ENCODE data around the gene PTPRD.

Gene PTPRD

DNA sequence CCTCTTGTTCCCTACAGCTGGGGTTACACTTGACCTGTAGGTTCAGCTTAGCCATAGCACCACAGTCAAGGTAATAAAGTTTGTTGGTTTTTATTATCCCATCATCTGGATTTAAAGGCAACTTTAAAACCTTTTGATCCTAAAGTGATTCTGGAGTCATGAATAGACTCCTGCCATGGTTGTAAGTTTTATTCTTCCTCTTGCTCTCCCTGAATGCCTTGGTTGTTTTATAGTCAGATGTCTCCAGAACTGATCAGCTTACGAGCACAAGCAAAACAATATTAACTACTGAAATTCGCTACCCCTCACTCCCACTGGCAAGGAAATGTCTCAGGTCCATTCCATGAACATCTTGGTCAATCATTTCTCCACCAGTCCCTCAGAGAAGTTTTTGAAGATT, 1328.6 kb downstream of the PTPRD start:
- no peak for DNase-seq (ENCODE audit: low read depth)
- in situ Hi-C loops (cut with HindIII; ENCODE audit: low sequenced_read_pairs), result no loop called here
- TF ChIP-seq, protein P1, sequence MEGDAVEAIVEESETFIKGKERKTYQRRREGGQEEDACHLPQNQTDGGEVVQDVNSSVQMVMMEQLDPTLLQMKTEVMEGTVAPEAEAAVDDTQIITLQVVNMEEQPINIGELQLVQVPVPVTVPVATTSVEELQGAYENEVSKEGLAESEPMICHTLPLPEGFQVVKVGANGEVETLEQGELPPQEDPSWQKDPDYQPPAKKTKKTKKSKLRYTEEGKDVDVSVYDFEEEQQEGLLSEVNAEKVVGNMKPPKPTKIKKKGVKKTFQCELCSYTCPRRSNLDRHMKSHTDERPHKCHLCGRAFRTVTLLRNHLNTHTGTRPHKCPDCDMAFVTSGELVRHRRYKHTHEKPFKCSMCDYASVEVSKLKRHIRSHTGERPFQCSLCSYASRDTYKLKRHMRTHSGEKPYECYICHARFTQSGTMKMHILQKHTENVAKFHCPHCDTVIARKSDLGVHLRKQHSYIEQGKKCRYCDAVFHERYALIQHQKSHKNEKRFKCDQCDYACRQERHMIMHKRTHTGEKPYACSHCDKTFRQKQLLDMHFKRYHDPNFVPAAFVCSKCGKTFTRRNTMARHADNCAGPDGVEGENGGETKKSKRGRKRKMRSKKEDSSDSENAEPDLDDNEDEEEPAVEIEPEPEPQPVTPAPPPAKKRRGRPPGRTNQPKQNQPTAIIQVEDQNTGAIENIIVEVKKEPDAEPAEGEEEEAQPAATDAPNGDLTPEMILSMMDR (IDR thresholded peaks at IDR 0.05; ENCODE audit: low read depth, low read length, missing control alignments), result no peak
- no peak overlapping the region for H3K4me3 ChIP-seq (ENCODE audit: low read depth, low read length)

DNA sequence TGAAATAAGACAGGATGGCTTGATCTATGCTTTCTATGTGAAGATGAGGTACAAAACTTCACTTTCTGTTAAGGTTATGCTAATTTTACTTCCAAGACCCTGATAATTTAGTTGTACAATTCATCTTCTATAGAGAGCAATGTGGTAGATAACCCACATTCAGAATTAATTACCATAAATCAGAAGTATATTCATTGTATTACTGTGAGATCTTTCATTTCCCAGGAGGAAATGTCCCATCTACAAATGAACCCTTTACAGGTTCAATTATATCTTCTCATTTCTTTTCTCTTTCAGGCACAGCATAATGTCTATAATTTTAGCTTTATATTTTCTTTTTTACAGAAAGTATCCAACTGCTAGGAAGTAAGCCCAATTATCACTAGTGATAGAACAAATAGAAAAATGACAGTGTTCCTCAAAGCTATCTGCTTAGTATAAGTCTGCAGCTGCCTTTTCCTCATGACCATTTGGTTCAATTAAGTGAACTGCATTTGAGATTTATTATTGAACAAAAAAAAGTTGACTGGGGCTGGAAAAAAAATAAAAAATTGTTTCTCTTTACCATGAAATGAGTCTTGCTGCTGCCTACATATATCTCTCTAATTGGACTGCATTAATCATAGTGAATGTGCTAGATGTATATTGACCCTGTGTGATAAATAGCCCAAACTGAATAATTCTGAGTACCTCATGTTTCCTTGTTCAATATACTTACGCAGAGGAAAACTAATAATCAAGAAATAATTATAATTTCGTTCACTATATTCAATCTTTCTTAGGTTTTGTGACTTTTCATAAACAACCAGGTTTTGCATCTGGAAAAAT, 1329.4 kb downstream of the PTPRD start:
- in situ Hi-C loops (cut with HindIII; ENCODE audit: low sequenced_read_pairs), result no loop called here

DNA sequence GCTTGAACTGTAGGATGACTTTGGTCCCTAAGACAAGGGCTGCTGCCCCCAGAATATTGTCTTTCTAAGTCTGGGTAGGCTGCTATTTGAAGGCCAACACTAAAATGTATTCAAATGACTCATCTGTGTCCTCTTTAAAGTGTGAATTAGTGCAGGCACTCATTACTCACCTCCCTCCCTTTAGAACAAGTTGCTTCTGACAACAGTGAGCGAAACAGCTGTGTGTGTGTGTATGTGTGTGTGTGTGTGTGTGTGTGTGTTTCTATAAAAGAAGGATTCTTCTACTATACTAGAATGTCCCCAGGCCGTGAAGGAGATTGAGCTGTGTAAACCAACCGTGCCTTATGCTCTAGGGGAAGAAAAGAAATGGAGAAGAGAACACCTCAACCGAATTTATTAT, 1337.2 kb downstream of the PTPRD start:
- no peak for DNase-seq (ENCODE audit: low read depth)
- no peak overlapping the region for H3K4me3 ChIP-seq (ENCODE audit: low read depth, low read length)
- in situ Hi-C loops (cut with HindIII; ENCODE audit: low sequenced_read_pairs), result no loop called here
- TF ChIP-seq, protein P1 (IDR thresholded peaks at IDR 0.05; ENCODE audit: low read depth, low read length, missing control alignments), result no peak

More for the DNA sequence above, 1329.4 kb downstream of the PTPRD start:
- no peak for DNase-seq (ENCODE audit: low read depth)
- H3K4me3 ChIP-seq (ENCODE audit: low read depth, low read length), result no peak overlapping the region
- TF ChIP-seq, protein P1 (IDR thresholded peaks at IDR 0.05; ENCODE audit: low read depth, low read length, missing control alignments), result no peak

DNA sequence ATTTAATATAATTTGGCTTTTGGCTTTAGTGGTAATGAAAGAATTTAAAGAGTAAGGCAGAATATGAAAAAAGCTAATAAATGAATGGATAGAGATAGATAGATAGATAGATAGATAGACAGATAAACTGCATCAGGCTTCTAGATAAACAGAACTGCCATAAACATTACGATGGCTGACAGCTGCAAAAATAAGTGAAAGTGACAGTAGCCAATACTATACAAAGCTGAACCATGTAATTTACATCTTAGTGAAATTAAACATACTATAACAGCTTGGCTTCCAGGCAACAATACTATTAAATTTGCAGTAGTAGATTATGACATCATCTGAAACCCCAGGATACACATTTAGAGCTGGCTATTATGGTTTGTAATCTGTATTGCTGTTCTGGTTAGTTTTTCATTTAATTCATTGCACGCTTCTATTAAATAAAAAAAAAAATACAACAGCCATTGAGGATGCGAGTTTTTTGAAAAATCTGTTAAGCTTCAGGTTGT, 1354.8 kb downstream of the PTPRD start:
- no peak overlapping the region for H3K4me3 ChIP-seq (ENCODE audit: low read depth, low read length)
- no peak for DNase-seq (ENCODE audit: low read depth)
- in situ Hi-C loops (cut with HindIII; ENCODE audit: low sequenced_read_pairs), result no loop called here
- TF ChIP-seq, protein P1 (IDR thresholded peaks at IDR 0.05; ENCODE audit: low read depth, low read length, missing control alignments), result no peak

DNA sequence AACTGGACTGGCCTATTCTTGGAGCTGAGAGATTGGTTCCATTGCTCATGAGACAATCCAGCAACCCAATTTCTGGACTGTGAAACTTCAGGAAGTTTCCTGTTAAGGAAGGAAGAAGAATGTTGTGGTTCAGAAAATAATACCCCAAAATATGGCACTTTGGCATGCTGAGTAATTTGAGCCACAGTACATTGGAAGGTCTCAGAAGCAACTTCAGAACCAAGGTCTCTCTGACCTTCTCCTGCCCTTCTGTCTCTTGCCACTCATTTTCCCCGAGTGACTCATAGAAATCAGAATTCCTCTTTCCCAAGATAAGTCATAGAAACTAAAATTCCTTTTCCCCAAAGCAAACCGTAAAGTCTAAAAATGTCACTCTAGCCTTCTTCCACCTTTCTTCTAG, 1366.1 kb downstream of the PTPRD start:
- TF ChIP-seq, protein P1 (IDR thresholded peaks at IDR 0.05; ENCODE audit: low read depth, low read length, missing control alignments), result no peak
- in situ Hi-C loops (cut with HindIII; ENCODE audit: low sequenced_read_pairs), result no loop called here
- no peak for DNase-seq (ENCODE audit: low read depth)
- no peak overlapping the region for H3K4me3 ChIP-seq (ENCODE audit: low read depth, low read length)

DNA sequence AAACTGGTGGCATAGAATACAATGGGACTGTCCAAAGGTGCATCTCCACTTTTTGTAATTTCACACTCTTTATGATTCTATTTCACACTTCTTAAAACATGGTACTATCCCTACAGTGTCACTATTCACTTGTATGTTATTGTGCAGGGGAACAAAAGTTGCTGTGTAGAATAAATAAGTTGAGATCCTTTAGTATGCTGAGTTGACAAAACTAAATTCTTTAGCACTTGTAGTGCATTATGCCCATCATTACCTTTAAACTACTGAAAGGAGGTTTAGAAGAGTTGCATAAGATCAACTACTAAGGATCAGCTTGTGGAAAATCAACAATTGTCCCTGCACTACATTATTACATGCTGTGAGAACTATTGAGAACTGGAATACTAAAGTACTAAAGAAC, 1380.9 kb downstream of the PTPRD start:
- in situ Hi-C loops (cut with HindIII; ENCODE audit: low sequenced_read_pairs), result no loop called here
- no peak overlapping the region for H3K4me3 ChIP-seq (ENCODE audit: low read depth, low read length)
- TF ChIP-seq, protein P1 (IDR thresholded peaks at IDR 0.05; ENCODE audit: low read depth, low read length, missing control alignments), result no peak
- DNase-seq (ENCODE audit: low read depth), result no peak
